ENCODE measurements around the gene RNF212B.
A peak's percentile ranks its signal among the peaks of the same experiment; 100 is the strongest.

The RNF212B gene

DNA sequence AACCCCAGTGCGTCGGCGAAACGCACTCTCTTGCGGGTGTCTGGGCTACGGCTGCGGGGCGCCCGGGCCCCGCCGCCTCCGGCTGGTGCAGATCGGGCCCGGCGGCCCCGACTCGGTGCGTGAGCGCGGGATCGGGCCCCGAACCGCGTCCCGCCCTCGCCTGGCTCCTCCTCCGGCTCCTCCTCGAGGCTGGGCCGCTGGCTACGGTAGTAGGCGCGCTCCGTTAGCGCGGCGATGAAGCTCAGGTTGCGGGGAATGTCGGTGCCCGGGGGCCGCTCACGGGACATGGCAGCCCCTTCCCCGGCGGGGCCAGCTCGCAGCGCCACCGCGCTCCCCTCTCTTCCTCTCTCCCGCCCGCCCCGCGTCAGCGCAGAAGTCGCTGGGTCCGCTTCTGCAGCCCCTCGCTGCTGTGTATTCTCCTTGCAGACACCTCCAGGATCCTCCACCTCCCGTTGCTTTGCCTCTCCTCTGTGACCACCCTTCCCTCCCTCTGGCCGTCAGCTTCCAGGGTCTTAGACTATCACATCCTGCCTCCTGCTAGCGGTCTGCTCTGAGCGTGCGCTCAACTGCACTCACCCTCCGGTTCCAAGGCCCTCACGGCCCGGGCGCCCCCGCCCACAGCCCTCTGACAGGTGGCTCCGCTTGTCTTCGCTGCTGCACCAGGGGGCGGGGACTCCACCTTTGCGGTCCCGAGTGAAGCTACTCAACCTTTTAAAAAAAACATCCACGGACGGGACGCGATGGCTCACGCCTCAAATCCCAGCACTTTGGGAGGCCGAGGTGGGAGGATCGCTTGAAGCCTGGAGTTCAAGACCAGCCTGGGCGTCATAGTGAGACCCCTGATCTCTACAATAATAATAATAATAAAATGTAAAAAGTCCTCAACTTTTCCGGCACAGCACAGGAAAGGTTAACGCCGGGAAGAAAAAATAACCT, 64.8 kb downstream of the RNF212B start, which contains the start of gene PPP1R3E:
PPP1R3E (minus strand) TSS at position 570 of the 936 bp plus-strand sequence; CDS start at position 287, 283 bp downstream.
- peak; percentile 58 to 59 for DNase-seq (ENCODE audit: low read depth in 2 of 2)
- TF ChIP-seq, protein P1, sequence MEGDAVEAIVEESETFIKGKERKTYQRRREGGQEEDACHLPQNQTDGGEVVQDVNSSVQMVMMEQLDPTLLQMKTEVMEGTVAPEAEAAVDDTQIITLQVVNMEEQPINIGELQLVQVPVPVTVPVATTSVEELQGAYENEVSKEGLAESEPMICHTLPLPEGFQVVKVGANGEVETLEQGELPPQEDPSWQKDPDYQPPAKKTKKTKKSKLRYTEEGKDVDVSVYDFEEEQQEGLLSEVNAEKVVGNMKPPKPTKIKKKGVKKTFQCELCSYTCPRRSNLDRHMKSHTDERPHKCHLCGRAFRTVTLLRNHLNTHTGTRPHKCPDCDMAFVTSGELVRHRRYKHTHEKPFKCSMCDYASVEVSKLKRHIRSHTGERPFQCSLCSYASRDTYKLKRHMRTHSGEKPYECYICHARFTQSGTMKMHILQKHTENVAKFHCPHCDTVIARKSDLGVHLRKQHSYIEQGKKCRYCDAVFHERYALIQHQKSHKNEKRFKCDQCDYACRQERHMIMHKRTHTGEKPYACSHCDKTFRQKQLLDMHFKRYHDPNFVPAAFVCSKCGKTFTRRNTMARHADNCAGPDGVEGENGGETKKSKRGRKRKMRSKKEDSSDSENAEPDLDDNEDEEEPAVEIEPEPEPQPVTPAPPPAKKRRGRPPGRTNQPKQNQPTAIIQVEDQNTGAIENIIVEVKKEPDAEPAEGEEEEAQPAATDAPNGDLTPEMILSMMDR (IDR thresholded peaks at IDR 0.05; ENCODE audit: low read depth, low read length) = no peak
- H3K4me3 ChIP-seq (replicated peaks in 1 of 2; ENCODE audit: low read depth in 2 of 2, low read length in 2 of 2) = peak within 1 kb of the TSS; percentile 53 to 69

- TF ChIP-seq, protein P1 (IDR thresholded peaks at IDR 0.05; ENCODE audit: low read depth, low read length) = no peak
- peak within 1 kb of the TSS; percentile 84 to 90 for H3K4me3 ChIP-seq (replicated peaks in 1 of 2; ENCODE audit: low read depth in 2 of 2, low read length in 2 of 2)
- peak; percentile 89 to 95 for DNase-seq (ENCODE audit: low read depth in 2 of 2)
These were observed 68.8 kb downstream of the RNF212B start, which contains the start of gene BCL2L2 for GRCh38 chr14:23306412-23307145. BCL2L2 (plus strand) TSS chr14:23306833; CDS start chr14:23307768, 935 bp downstream.

DNA sequence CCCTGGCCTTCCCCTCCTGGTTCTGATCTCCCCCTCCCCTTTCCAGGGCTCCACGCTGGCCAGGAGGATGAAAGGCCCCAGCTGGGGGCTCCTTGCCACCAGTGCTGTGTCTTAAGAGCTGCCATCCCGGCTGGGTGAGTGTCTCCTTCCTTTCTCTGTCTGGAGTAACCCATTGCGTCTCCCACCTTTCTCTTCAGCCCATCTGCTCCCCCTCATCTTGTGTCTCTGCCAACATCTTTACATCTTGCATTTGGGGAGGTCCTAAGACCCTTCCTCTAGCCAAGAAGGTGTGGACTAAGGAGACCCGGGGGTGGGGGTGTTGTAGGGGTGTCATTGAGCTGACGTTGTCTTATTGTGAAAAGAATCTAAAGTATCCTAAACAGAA, 69.4 kb downstream of the RNF212B start:
- H3K4me3 ChIP-seq (replicated peaks in 1 of 2; ENCODE audit: low read depth in 2 of 2, low read length in 2 of 2) = peak overlapping the region; percentile 84 to 90
- TF ChIP-seq, protein P1 (IDR thresholded peaks at IDR 0.05; ENCODE audit: low read depth, low read length) = no peak
- DNase-seq (ENCODE audit: low read depth in 2 of 2) = no peak

- TF ChIP-seq, protein P1 (IDR thresholded peaks at IDR 0.05; ENCODE audit: low read depth, low read length) = no peak
- DNase-seq (ENCODE audit: low read depth in 2 of 2) = peak in 1 of 2 donors; percentile 35
- H3K4me3 ChIP-seq (replicated peaks in 1 of 2; ENCODE audit: low read depth in 2 of 2, low read length in 2 of 2) = peak overlapping the region; percentile 84 to 90
These were observed 70.2 kb downstream of the RNF212B start for GRCh38 chr14:23307687-23308644.

- peak overlapping the region in 1 of 2 donors; percentile 90 for H3K4me3 ChIP-seq (replicated peaks in 1 of 2; ENCODE audit: low read depth in 2 of 2, low read length in 2 of 2)
- TF ChIP-seq, protein P1 (IDR thresholded peaks at IDR 0.05; ENCODE audit: low read depth, low read length) = no peak
- no peak for DNase-seq (ENCODE audit: low read depth in 2 of 2)
These were observed 71.1 kb downstream of the RNF212B start for GRCh38 chr14:23308721-23309445.
